ENCODE results near the gene TDRD12.
A peak's percentile ranks its signal among the peaks of the same experiment; 100 is the strongest.
"Not testable (repeated sequence)": the region's sequence is repeated elsewhere in the genome, so short reads cannot be mapped to it uniquely, and the experiment has no call there.

Gene TDRD12

DNA sequence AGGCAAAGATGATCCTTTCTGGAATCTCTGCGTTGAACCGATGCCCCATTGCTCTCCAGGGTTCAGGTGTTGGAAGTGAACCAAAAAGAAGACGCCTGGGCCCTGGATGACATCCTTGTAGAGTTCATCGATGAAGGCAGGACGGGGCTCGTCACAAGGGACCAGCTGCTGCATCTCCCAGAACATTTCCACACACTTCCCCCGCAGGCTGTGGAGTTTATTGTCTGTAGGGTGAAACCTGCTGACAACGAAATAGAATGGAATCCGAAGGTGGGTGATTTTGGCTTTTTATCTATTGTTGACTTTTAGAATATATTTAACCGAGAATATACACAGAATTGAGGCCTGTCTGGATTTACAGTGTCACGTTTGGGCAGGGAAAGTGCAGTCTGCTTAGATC, 91.6 kb downstream of the TDRD12 start:
- no peak for DNase-seq (ENCODE audit: low spot score)

DNA sequence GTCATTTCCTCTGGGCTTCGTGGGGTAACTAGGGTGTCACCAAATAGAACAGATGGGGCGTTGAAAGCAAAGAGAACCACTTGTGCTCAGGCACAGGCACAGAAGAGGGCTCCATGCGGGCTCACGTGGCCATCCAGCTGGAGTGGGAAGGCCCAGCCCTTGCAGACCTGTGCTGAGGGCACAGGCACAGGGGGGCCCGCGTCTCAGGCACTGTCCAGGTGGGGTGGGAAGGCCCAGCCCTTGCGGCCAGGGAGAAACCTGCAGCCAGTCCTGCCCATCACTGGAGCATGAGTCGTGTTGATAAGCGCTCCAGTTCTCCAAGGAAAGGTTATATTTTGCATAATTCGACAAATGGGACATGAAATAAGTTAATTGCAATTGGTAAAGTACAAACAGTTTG, 92.5 kb downstream of the TDRD12 start:
- no peak for DNase-seq (ENCODE audit: low spot score)

- DNase-seq (ENCODE audit: low spot score): no peak
Observed at GRCh38 chr19:32812571-32812970, 93.0 kb downstream of the TDRD12 start.

DNA sequence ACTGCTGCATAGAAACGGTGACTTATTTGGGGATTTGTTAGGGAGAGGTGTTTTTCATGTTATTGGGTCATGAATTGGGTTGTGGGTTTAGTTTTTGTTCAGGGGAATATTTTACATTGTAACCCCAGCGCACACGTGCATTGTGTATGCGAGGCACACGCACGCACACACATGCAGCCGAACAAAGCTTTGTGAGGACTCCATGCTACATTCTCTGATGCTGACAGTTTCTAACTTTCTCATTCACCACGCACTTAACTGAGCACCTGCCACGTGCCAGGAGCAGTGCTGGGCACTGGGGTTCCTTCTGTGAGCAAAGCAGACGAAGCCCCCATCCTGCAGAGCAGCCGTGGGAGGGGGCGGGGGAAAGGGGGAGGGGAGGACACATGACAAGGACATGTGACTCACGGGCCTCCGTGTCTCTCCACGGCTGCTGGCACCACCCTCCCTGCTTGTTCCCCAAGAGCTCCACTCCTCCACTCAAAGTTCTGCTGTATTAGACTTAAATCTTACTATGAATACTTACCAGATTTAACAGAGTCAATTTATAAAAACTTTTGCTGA, 94.4 kb downstream of the TDRD12 start:
- DNase-seq (ENCODE audit: low spot score): no peak

GRCh38 chr19:32814624-32815023, 95.1 kb downstream of the TDRD12 start:
- DNase-seq (ENCODE audit: low spot score): no peak

DNA sequence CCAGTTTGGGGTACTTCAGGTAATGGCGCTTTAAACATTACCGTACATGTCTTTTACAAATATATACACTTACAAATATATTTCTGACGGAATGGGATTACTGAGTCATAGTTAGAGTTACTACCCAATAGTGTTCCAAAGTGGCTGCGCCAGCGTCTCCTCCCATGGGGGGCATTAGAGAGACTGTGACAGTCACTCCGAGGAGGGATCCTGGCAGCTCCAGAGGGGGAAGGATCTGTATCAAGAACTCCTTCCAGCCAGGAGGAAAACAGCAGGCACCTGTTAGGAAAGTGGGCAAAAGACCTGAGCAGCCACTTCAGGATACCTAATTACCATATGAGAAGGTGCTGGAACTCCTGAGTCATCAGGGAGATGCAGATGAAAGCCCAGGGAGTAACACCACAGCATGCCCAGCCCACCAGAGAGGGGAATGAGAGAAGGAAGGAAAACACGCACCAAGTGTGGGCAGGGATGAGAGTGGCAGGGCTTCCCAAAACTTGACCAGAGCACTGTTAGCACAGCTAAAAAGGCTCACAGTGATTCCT, 97.1 kb downstream of the TDRD12 start:
- DNase-seq (ENCODE audit: low spot score): no peak

GRCh38 chr19:32817569-32818476, 98.3 kb downstream of the TDRD12 start:
- peak; percentile 44 for DNase-seq (ENCODE audit: low spot score)

GRCh38 chr19:32818536-32818935, 99.0 kb downstream of the TDRD12 start:
- DNase-seq (ENCODE audit: low spot score): no peak

DNA sequence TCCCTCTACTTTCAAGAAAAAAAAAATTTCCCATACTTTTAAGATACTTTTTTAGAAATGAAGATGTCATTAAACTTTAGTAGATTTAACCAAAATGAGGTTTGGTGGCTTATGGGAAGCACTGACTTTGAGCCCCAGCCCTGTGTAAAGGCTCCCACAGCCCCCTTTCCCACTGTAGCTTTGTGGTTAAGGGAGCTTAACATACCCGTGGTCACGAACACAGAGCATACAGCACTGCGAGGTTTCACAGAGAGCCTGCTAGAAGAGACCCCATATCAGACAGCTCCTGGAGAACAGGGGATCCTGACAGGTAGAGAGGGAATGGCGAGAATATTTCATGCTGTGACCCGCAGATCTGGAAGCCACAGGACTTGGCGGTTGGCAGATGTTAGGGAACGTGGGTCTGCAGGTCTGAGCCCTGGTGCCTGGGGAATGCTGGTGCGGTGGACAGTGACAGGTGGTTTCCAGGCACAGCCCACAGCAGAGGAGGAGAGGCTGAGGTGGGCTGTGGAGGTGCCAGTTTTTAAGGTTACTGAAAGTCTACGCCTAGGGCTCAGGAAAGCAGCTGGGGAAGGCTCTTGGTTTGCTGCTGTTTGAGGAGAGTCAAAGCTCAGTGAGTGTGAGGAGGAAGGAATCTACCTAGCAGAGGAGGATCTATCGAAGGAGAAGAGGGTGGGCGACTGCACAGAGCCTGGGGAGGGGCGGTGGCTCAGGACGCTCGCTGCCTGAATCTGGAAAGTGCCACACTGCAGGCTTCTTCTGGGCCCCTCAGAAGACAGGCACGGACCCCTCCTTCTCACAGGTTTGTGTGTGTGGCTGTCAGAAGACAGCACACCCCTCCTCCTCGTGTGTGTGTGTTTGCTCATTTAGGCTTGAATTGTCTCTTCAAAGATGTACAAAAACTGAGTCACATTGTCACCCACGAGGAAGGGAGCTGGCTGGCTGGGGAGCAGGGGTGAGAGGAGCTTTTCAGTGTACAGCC, 100.1 kb downstream of the TDRD12 start:
- no peak for DNase-seq (ENCODE audit: low spot score)

DNA sequence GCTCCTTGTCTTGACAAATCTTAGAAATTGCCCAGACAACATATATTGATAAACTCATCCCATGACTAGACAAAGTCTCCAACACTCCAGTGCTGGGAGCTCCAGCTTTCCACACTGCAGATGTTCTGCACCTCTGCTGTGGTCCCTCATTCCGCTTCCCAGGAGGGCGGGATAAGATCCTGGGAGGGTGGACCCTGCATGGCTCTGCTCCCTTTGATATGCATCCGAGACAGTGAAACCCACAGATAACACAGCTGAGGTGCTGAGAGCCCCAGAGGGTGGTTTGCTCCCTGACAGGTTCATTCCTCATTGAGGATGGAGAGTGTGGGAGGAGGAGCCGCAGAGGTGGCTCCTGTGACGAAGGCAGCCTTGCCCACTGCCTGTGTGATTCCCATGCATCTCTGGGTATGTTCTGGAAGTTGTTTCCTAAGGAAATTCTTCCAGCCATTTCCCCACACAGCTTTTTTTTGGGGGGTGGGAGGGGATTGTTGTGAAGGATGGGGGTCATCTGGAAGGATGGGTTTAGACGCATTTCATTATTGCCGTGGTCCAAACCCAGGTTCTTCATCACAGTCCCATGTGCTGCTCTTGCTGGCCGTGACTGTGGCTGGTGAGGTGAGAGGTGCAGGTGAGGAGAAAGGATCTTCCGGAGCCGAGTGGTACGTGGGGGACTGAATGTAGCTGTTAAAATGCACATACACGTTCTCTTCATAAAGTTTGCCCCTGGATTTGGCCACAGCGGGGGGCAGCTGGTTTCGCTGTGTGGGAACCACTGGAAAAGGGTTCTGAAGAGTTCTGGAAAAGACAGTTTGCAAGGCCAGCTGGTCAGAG, 103.6 kb downstream of the TDRD12 start:
- DNase-seq (ENCODE audit: low spot score): no peak

DNA sequence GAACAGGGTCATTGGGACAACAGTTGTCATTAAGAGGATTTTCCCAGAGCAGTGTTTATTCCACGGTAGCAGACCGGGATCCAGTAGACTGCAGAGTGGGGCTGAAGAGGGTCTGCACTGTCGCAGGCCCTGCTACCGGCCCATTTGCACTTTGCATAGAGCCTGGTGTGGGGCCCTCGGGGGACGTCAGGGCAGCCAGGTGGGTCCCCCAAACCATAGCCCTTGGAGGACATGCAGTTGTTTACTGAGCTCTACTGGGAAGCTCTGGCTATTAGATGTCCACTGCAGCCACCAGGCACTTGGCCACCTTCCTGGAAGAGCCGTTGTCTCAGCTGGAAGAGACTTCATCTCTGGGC, 104.2 kb downstream of the TDRD12 start:
- DNase-seq (ENCODE audit: low spot score): no peak

GRCh38 chr19:32824191-32824751, 104.7 kb downstream of the TDRD12 start:
- DNase-seq (ENCODE audit: low spot score): no peak

DNA sequence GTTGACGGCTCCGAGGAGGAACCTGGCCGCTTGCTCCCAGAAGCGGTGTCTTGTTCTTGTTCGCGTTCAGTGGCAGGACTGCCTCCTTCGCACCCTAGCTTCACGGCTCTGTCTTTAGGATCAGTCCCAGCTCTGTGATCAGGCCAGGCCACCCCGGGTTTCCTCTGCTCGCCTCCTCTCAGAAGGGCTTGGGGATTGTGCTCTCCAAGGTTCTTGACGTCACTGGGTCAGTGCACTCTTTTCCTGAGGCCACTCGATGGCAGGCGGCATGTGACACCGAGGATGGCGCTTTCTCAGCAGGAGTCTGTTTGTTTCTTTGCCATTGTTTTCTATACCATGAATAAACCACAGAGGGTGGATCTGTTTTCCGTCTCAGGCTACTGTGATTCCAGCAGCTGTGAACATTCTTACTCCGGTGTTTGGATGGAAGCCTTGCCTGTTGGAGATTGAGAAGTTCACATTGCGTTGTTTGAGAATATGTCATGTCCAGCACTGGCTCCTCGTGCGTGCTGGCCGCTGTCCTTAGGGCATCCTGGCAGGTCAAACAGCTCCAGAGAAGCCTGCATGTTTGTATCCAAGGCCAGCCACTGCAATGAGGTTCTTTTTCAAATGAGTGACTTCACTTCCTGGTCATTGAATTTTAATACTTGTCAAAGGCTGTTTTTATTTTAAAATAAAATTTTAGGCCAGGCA, 105.5 kb downstream of the TDRD12 start:
- no peak for DNase-seq (ENCODE audit: low spot score)

- DNase-seq (ENCODE audit: low spot score): no peak
Observed at GRCh38 chr19:32828139-32828538, 108.6 kb downstream of the TDRD12 start.

DNA sequence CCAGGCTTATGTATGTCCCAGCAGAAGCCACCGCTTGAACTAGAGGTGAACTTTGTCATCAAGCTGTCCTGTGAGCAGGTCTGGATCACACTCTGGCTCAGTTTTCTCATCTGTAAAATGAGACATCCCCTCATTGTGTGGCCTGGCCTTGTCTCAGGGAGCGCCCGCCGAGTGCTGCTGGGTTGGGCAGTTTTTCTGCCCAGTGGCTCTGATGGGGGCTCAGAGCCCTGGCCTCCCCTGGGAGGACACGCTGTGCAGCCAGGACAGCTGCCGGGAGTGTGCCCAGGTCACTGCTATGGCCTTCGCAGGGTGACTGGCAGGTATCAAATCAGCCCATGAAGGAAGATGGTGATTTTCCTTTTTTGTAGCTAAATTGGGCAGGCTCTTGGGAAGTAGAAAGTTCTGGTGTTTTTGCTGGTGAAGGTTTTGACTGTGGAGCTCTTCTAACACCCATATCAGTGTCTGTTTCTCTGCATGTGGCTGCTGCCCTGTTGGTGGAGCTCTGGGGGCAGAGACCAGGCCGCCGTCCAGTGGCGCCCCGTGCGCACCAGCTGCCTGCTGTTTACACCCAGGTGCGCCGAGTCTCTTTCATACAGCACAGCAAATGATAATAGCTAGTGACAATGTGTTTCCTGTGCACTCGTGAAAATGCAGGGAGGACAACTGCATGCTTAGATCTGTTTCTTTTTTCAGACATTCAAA, 109.2 kb downstream of the TDRD12 start:
- no peak for DNase-seq (ENCODE audit: low spot score)

DNA sequence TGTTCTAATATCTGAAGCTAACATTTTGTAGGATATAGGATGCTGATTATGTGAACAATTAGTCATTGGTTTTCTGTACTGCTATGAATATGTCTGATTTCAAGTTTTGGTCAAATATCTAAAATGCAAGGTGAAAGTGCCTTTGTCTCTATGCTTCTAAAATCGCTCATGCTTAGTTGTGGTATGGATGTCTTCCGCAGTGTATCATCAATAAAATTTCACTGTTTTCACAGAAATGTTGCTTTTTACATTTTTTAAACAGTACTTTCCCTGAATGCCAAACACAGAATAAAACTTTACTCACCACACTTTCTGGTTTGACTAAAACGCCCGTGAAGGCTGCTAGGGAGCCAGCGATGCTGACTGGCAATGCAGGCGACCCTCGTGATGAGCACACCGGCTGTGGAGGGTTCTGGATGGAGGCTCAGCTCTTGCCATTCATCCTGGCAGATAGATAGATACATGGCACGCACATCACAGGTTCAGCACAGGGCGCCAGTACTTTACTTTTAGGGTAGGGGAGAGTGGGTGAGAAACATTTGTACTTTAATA, 109.9 kb downstream of the TDRD12 start:
- DNase-seq (ENCODE audit: low spot score): no peak

DNA sequence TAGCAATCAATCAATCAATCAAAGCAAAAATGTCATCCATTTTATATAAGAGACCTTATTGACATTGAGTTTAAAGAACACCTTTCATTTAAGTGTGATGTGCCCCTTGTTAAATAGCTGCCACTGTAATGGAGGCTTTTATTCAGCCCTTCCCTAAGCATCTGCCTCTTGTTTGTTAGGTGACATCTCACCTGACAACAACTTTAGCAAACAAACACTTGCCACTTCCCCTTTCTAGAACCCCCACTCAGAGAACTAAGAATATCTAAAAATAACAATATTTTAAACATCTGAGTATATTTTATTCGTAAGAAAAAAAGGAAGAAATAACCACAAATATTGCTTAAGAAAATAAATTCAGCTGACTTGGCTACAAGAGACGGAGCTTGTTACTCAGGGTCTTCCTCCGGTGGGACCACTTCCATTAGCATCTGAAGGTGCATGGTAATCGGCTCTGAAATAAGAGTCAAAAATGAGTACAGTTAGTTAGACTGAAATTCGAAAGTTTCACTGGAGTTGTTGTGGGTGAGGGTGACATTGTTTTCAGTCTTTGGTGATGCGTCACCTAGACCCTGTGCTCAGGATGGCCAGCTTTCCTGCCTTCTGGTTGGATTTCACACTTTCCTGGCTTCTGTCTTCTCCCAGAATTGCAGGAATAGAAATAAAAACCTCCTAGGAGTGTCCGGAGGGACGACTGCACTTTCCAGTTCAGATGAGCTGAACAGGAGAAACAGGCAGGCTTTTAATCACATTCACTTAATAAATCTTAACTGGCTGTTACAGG, 110.9 kb downstream of the TDRD12 start:
- no peak for DNase-seq (ENCODE audit: low spot score)

GRCh38 chr19:32831611-32832010, 112.0 kb downstream of the TDRD12 start:
- DNase-seq (ENCODE audit: low spot score): no peak

- DNase-seq (ENCODE audit: low spot score): not testable (repeated sequence)
Observed at GRCh38 chr19:32832094-32832493, 112.5 kb downstream of the TDRD12 start.
